ENCODE measurements around the gene SMYD3. TPM values are rescaled to one million over a fixed set of nuclear protein-coding genes. Genes with fewer than 3 reads are reported as not detected.

Gene SMYD3
- total RNA-seq, 1 donor from 2014 or later, result 35.4 TPM

DNA sequence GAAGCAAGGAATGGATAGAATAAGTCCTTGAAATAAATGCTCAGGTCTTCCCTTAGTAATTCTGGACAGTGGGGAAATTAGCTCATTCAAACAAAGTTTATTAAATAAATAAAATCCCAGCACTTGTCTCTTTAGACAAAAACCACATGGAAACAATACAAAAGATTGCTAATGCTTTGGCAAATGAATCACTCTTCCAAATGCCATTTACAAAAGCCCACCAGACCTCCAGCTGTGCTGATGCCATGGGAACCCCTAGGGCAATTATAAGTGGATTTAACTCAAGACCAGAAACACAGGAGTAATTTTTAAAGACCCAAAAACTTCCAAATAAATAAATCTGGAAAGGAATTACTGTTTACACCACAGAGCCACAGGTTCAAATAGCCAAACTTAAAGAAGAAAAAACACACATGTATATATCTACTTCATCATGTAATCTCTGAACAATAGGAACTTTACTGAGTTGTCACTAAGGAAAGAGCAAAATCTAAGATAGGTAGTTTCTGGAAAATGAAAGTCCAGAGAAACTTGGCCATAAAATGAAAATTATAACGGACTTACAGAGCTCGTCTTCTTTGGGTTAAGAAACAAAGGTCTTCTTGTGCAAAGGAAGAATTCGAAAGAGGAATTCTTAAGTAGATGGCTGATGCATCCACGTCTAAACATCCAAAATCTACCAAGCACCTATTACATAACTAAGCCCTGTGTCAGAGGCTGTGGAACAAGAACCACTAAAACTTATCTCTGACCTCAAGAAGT lies 399.4 kb downstream of the SMYD3 start:
- peaks cover 4% of the 10 kb centered on the region for H3K27me3 Mint-ChIP-seq (ENCODE audit: unreplicated experiment)
- DNase-seq (ENCODE audit: low spot score), result no peak
- H3K4me1 Mint-ChIP-seq (ENCODE audit: unreplicated experiment), result peaks cover 28% of the 10 kb centered on the region
- TF ChIP-seq, protein P1, sequence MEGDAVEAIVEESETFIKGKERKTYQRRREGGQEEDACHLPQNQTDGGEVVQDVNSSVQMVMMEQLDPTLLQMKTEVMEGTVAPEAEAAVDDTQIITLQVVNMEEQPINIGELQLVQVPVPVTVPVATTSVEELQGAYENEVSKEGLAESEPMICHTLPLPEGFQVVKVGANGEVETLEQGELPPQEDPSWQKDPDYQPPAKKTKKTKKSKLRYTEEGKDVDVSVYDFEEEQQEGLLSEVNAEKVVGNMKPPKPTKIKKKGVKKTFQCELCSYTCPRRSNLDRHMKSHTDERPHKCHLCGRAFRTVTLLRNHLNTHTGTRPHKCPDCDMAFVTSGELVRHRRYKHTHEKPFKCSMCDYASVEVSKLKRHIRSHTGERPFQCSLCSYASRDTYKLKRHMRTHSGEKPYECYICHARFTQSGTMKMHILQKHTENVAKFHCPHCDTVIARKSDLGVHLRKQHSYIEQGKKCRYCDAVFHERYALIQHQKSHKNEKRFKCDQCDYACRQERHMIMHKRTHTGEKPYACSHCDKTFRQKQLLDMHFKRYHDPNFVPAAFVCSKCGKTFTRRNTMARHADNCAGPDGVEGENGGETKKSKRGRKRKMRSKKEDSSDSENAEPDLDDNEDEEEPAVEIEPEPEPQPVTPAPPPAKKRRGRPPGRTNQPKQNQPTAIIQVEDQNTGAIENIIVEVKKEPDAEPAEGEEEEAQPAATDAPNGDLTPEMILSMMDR (IDR thresholded peaks at IDR 0.05; ENCODE audit: unreplicated experiment), result no peak
- H3K4me3 Mint-ChIP-seq (ENCODE audit: unreplicated experiment), result no peak overlapping the region
- no peak overlapping the region for H3K27ac Mint-ChIP-seq (ENCODE audit: unreplicated experiment)
- H3K36me3 Mint-ChIP-seq (ENCODE audit: low read depth, unreplicated experiment), result no peaks in the 10 kb centered on the region
- no peaks in the 10 kb centered on the region for H3K9me3 Mint-ChIP-seq (ENCODE audit: unreplicated experiment)

DNA sequence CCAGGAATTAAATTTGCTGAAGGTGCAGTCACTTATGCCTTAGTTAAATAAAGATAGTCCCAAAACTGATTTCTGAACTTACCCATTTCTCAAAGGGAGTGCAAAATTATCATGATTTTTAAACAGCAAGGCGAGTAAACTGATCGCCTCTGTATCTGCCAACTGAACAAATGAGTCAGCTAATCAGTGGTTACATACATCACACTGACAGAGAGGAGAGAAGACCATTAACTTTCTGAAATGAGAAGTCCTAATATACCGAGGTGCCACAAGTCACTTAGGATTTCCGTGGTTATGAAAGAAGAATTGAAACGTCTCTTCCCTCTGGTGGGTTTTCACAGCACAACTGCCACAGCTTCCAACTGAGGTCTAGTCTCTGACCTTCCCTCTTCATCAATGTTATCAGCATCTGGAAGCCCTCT lies 400.7 kb downstream of the SMYD3 start:
- peaks cover 4% of the 10 kb centered on the region for H3K27me3 Mint-ChIP-seq (ENCODE audit: unreplicated experiment)
- no peak for DNase-seq (ENCODE audit: low spot score)
- no peaks in the 10 kb centered on the region for H3K36me3 Mint-ChIP-seq (ENCODE audit: low read depth, unreplicated experiment)
- no peaks in the 10 kb centered on the region for H3K9me3 Mint-ChIP-seq (ENCODE audit: unreplicated experiment)
- TF ChIP-seq, protein P1 (IDR thresholded peaks at IDR 0.05; ENCODE audit: unreplicated experiment), result no peak
- H3K4me3 Mint-ChIP-seq (ENCODE audit: unreplicated experiment), result no peak overlapping the region
- H3K4me1 Mint-ChIP-seq (ENCODE audit: unreplicated experiment), result peaks cover 21% of the 10 kb centered on the region
- no peak overlapping the region for H3K27ac Mint-ChIP-seq (ENCODE audit: unreplicated experiment)

DNA sequence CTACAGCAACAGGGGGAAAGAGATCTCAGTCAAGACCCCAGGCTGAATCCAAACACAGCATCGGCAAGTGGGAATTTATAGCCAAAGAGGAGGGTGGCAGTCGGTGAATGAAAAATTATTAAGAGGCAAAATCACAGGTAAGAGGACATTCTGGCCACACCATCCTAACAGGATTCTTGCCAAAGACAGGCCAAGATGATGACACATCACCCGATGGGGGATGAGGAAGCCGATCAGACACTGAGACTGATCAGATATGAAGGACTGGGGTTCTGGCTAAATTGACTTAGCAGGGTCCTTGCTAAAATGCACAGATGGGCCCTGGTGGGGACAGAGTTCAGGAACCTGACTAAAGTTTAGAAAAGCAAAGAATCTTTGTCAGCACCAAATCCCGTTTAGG lies 402.2 kb downstream of the SMYD3 start:
- DNase-seq (ENCODE audit: low spot score), result no peak
- H3K9me3 Mint-ChIP-seq (ENCODE audit: unreplicated experiment), result no peaks in the 10 kb centered on the region
- H3K4me1 Mint-ChIP-seq (ENCODE audit: unreplicated experiment), result peaks cover 15% of the 10 kb centered on the region
- H3K36me3 Mint-ChIP-seq (ENCODE audit: low read depth, unreplicated experiment), result no peaks in the 10 kb centered on the region
- no peak overlapping the region for H3K4me3 Mint-ChIP-seq (ENCODE audit: unreplicated experiment)
- H3K27me3 Mint-ChIP-seq (ENCODE audit: unreplicated experiment), result peaks cover 4% of the 10 kb centered on the region
- TF ChIP-seq, protein P1 (IDR thresholded peaks at IDR 0.05; ENCODE audit: unreplicated experiment), result no peak
- no peak overlapping the region for H3K27ac Mint-ChIP-seq (ENCODE audit: unreplicated experiment)

DNA sequence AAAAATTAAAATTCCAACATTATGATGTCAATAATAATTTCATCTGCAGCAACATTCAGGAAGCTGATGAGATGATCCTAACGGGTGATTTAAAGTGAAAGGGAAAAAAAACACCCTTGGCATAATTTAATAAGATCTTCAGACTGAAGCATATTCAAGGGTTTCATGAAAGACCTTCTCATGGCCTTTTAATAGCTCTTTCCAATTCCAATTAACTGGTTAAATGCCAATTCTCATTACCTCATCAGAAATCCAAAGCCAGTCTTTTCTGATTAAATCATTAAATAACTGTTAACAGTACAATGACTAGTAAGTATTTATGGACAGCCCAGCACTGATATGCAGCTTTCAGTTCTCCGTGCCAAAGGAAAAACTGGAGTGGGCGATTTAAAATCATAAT lies 407.5 kb downstream of the SMYD3 start:
- Mint-ChIP-seq H3K27me3 (ENCODE audit: unreplicated experiment) (peaks cover 1% of the 10 kb centered on the region), H3K4me1 (ENCODE audit: unreplicated experiment) (peaks cover 2% of the 10 kb centered on the region), H3K9me3 (ENCODE audit: unreplicated experiment) (no peaks in the 10 kb centered on the region), H3K27ac (ENCODE audit: unreplicated experiment) (no peak overlapping the region), H3K36me3 (ENCODE audit: low read depth, unreplicated experiment) (peaks cover 6% of the 10 kb centered on the region), H3K4me3 (ENCODE audit: unreplicated experiment) (no peak overlapping the region)
- TF ChIP-seq, protein P1 (IDR thresholded peaks at IDR 0.05; ENCODE audit: unreplicated experiment), result no peak
- no peak for DNase-seq (ENCODE audit: low spot score)

DNA sequence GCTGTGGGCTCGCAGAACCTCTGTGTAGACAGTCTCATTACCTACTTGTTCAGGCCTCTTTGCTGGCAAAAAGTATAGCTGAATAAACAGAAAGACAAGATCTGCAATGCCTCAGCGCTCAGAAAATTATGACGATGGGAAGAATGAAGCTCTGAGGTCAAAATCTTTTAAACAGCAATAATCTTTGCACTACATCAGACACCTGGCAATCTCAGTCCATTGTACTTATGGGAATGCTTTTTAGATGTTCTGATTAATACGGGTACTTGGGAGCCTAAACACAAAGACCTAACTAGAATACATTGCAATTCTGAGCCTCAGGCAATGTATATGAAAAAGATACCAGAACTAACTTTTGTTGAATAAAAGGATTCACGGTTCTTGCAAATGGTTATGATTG lies 410.7 kb downstream of the SMYD3 start:
- Mint-ChIP-seq H3K4me1 (ENCODE audit: unreplicated experiment) (peaks cover 2% of the 10 kb centered on the region), H3K9me3 (ENCODE audit: unreplicated experiment) (no peaks in the 10 kb centered on the region), H3K4me3 (ENCODE audit: unreplicated experiment) (no peak overlapping the region), H3K36me3 (ENCODE audit: low read depth, unreplicated experiment) (peaks cover 6% of the 10 kb centered on the region), H3K27ac (ENCODE audit: unreplicated experiment) (no peak overlapping the region), H3K27me3 (ENCODE audit: unreplicated experiment) (peaks cover 2% of the 10 kb centered on the region)
- TF ChIP-seq, protein P1 (IDR thresholded peaks at IDR 0.05; ENCODE audit: unreplicated experiment), result no peak
- DNase-seq (ENCODE audit: low spot score), result no peak

All from endothelial cell (in vitro differentiated cells).